Vagina (tissue), 2 donors: Measurements from ENCODE around the gene PTPRM. TPM values are rescaled to one million over a fixed set of nuclear protein-coding genes. Genes with fewer than 3 reads are reported as not detected.
A peak's percentile ranks its signal among the peaks of the same experiment; 100 is the strongest.

ENCODE experiments used
- DNase-seq, 2 donors: peaks; one replicate each; pipeline ENCODE4 v3.0.0-alpha.2; 2017; ENCODE audit errors: extremely low spot score in 2 of 2
- H3K27ac ChIP-seq: fragments of 200-600 bp; sonication (generic); one replicate; pipeline ENCODE4 v1.5.1; 2019
- H3K27me3 ChIP-seq: fragments of 200-600 bp; sonication (generic); one replicate; pipeline ENCODE4 v1.5.1; 2019
- H3K36me3 ChIP-seq, 2 donors: fragments of 200-600 bp; sonication (generic); one replicate each; pipeline ENCODE4 v1.5.1; 2017 to 2019
- H3K4me1 ChIP-seq: fragments of 200-600 bp; sonication (generic); one replicate; pipeline ENCODE4 v1.5.1; 2019
- H3K4me3 ChIP-seq, 2 donors: fragments of 200-600 bp; sonication (generic); 1 replicate in 1 of 2; 2 replicates in 1 of 2; pipeline ENCODE4 v1.5.1; 2016 to 2019
- H3K9me3 ChIP-seq: fragments of 200-600 bp; sonication (generic); one replicate; pipeline ENCODE4 v1.5.1; 2019
- CTCF ChIP-seq, 3 experiments: fragments of 450-650 bp in 2 of 3; fragments of 200-600 bp in 1 of 3; sonication (generic) in 1 of 3; IDR thresholded peaks; one replicate each; pipeline ENCODE4 v1.5.1; 2017 to 2019; ENCODE audit warnings: antibody characterized with exemption in 3 of 3, mild to moderate bottlenecking in 2 of 3, moderate library complexity in 2 of 3
- POLR2A ChIP-seq, 2 donors: fragments of 450-650 bp; IDR thresholded peaks; one replicate each; pipeline ENCODE4 v1.6.1; 2017; ENCODE audit warnings: antibody characterized with exemption in 2 of 2, mild to moderate bottlenecking in 2 of 2, moderate library complexity in 2 of 2
- POLR2AphosphoS5 ChIP-seq, 2 donors: sonication (generic); formaldehyde crosslinking; IDR thresholded peaks; one replicate each; pipeline ENCODE4 v1.9.0; 2017; ENCODE audit warnings: antibody characterized with exemption in 2 of 2, mild to moderate bottlenecking in 2 of 2, low read depth in 1 of 2; ENCODE audit not compliant: insufficient read depth in 1 of 2
- intact Hi-C: fragments of 100-400 bp; cut with DNase I; formaldehyde crosslinking; loops from one replicate; pipeline ENCODE4 v1.15.1; 2023
- total RNA-seq: library from RNA; depleted of rRNA; stranded (reverse); fragments of >200 nt; gene quantifications from one replicate; pipeline ENCODE4 v1.2.3, GENCODE V29; 2016

PTPRM gene
- total RNA-seq, 1 donor from 2014 or later: 60.2 TPM

- Histone ChIP-seq H3K9me3 (no peaks in the 10 kb centered on the region), H3K27ac (no peak overlapping the region), H3K4me1 (no peaks in the 10 kb centered on the region), H3K4me3 (no peak overlapping the region), H3K36me3 (no peaks in the 10 kb centered on the region), H3K27me3 (no peaks in the 10 kb centered on the region)
- intact Hi-C loops: no loop called here
- DNase-seq: no peak
- TF ChIP-seq CTCF (IDR thresholded peaks at IDR 0.05): no peak
- TF ChIP-seq POLR2AphosphoS5 (IDR thresholded peaks at IDR 0.05; ENCODE audit: insufficient read depth in 1 of 2, low read depth in 1 of 2): no peak
- no peak for TF ChIP-seq POLR2A (IDR thresholded peaks at IDR 0.05)
These were observed 772.8 kb downstream of the PTPRM start for GRCh38 chr18:8339952-8340351.

GRCh38 chr18:8341481-8342230 lies 774.5 kb downstream of the PTPRM start:
- TF ChIP-seq CTCF (IDR thresholded peaks at IDR 0.05) (no peak), POLR2A (IDR thresholded peaks at IDR 0.05) (no peak), POLR2AphosphoS5 (IDR thresholded peaks at IDR 0.05; ENCODE audit: insufficient read depth in 1 of 2, low read depth in 1 of 2) (no peak)
- no peaks in the 10 kb centered on the region for H3K36me3 ChIP-seq
- H3K27me3 ChIP-seq: no peaks in the 10 kb centered on the region
- intact Hi-C loops: no loop called here
- H3K9me3 ChIP-seq: no peaks in the 10 kb centered on the region
- H3K4me3 ChIP-seq: no peak overlapping the region
- H3K27ac ChIP-seq: no peak overlapping the region
- peak in 1 of 2 donors; percentile 58 for DNase-seq
- no peaks in the 10 kb centered on the region for H3K4me1 ChIP-seq

- Histone ChIP-seq H3K4me1 (no peaks in the 10 kb centered on the region), H3K36me3 (no peaks in the 10 kb centered on the region), H3K27me3 (no peaks in the 10 kb centered on the region), H3K27ac (no peak overlapping the region), H3K9me3 (no peaks in the 10 kb centered on the region), H3K4me3 (no peak overlapping the region)
- no peak for TF ChIP-seq CTCF (IDR thresholded peaks at IDR 0.05)
- TF ChIP-seq POLR2A (IDR thresholded peaks at IDR 0.05): no peak
- no peak for TF ChIP-seq POLR2AphosphoS5 (IDR thresholded peaks at IDR 0.05; ENCODE audit: insufficient read depth in 1 of 2, low read depth in 1 of 2)
- intact Hi-C loops: no loop called here
- peak in 1 of 2 donors; percentile 47 for DNase-seq
These were observed 781.1 kb downstream of the PTPRM start for GRCh38 chr18:8348051-8348720.

GRCh38 chr18:8349608-8350323 lies 782.6 kb downstream of the PTPRM start:
- no peaks in the 10 kb centered on the region for H3K27me3 ChIP-seq
- H3K4me1 ChIP-seq: no peaks in the 10 kb centered on the region
- DNase-seq: peak in 1 of 2 donors; percentile 29
- H3K27ac ChIP-seq: no peak overlapping the region
- no peak for TF ChIP-seq POLR2AphosphoS5 (IDR thresholded peaks at IDR 0.05; ENCODE audit: insufficient read depth in 1 of 2, low read depth in 1 of 2)
- TF ChIP-seq POLR2A (IDR thresholded peaks at IDR 0.05): no peak
- TF ChIP-seq CTCF (IDR thresholded peaks at IDR 0.05): no peak
- H3K4me3 ChIP-seq: no peak overlapping the region
- H3K36me3 ChIP-seq: no peaks in the 10 kb centered on the region
- intact Hi-C loops: no loop called here
- no peaks in the 10 kb centered on the region for H3K9me3 ChIP-seq
